OCI-LY3 (cell line): ENCODE data around the gene SPACA1.
"Not testable (repeated sequence)": the region's sequence is repeated elsewhere in the genome, so short reads cannot be mapped to it uniquely, and the experiment has no call there.

Experiments
- H2AFZ ChIP-seq: fragments of 200-600, 300-600 bp; shearing (Covaris generic); 2 replicates; pipeline ENCODE4 v1.6.0; 2014; ENCODE audit warnings: antibody characterized with exemption, low read depth, low read length
- H3K27ac ChIP-seq: fragments of 200-600, 300-600 bp; sonication (generic); 2 replicates; pipeline ENCODE4 v1.5.1; 2014; ENCODE audit warnings: mild to moderate bottlenecking, low read length, moderate library complexity, mixed read lengths
- H3K27me3 ChIP-seq: fragments of 200-600, 300-600 bp; sonication (generic); 2 replicates; pipeline ENCODE4 v1.6.1; 2014; ENCODE audit warnings: low read depth, low read length, mixed read lengths
- H3K36me3 ChIP-seq: fragments of 200-600, 300-600 bp; sonication (generic); replicated peaks from 2 replicates; pipeline ENCODE3; 2014; ENCODE audit warnings: low read depth, low read length, mixed read lengths
- H3K4me1 ChIP-seq: fragments of 300-600, 200-600 bp; sonication (generic); 2 replicates; pipeline ENCODE4 v1.6.1; 2014; ENCODE audit warnings: low read length, mixed read lengths
- H3K4me2 ChIP-seq: fragments of 200-600, 300-600 bp; sonication (generic); 2 replicates; pipeline ENCODE4 v1.6.1; 2014; ENCODE audit warnings: low read length, mixed read lengths
- H3K4me3 ChIP-seq: fragments of 300-600, 200-600 bp; sonication (generic); 2 replicates; pipeline ENCODE4 v1.5.1; 2014; ENCODE audit warnings: antibody characterized with exemption, mild to moderate bottlenecking, low read length, moderate library complexity
- H3K79me2 ChIP-seq: fragments of 300-600, 200-600 bp; shearing (Covaris generic); 2 replicates; pipeline ENCODE4 v1.6.1; 2014; ENCODE audit warnings: mild to moderate bottlenecking, low read length, mixed read lengths
- H3K9ac ChIP-seq: fragments of 300-600, 200-600 bp; shearing (Covaris generic); 2 replicates; pipeline ENCODE4 v1.6.0; 2014; ENCODE audit warnings: mild to moderate bottlenecking, low read length, moderate library complexity
- H3K9me3 ChIP-seq: fragments of 200-600, 300-600 bp; shearing (Covaris generic); 2 replicates; pipeline ENCODE4 v1.6.1; 2014; ENCODE audit warnings: low read length, mixed read lengths; ENCODE audit not compliant: insufficient read depth
- H4K20me1 ChIP-seq: fragments of 200-600, 300-600 bp; sonication (generic); 2 replicates; pipeline ENCODE4 v1.6.1; 2016; ENCODE audit warnings: low read length, mixed read lengths; ENCODE audit not compliant: insufficient read depth
- CTCF ChIP-seq: fragments of 200-600, 300-600 bp; sonication (generic); IDR thresholded peaks from 2 replicates; pipeline ENCODE4 v1.5.1; 2014; ENCODE audit warnings: antibody characterized with exemption, low read length, low read depth
- EZH2phosphoT487 ChIP-seq: fragments of 200-600 bp; shearing (Covaris generic); IDR thresholded peaks from 2 replicates; pipeline ENCODE4 v1.6.1; 2018; ENCODE audit warnings: antibody characterized with exemption, mixed run types, low read depth

Gene SPACA1, protein sequence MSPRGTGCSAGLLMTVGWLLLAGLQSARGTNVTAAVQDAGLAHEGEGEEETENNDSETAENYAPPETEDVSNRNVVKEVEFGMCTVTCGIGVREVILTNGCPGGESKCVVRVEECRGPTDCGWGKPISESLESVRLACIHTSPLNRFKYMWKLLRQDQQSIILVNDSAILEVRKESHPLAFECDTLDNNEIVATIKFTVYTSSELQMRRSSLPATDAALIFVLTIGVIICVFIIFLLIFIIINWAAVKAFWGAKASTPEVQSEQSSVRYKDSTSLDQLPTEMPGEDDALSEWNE

DNA sequence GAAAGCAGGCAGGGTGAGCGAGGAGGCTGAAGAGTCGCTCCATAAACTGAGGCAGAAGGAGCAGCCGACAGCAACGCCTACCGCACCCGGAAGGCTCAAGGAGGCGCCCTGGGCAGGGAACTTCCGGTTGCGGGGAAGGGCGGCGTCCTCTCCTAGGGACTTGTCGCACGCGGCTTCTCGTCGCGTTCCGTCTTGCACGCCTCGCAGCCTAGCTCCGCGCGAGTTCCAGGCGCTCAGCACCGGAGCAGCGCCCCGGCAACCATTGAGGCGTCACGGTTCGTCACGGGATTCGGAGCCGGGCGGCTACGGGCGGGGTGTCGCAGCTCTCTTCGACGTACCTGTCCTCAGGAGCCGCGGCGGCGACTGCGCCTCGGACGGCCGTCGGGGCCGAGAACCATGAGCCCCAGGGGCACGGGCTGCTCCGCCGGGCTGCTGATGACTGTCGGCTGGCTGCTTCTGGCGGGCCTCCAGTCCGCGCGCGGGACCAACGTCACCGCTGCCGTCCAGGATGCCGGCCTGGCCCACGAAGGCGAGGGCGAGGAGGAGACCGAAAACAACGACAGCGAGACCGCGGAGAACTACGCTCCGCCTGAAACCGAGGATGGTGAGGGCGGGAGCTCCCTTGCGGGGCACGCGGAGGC lies at the start of gene SPACA1:
TSS of gene SPACA1 (plus strand) at position 332 of the 641 bp plus-strand sequence. CDS start at position 397, 65 bp downstream.
- no peak within 1 kb of the TSS for H3K9ac ChIP-seq
- H3K9me3 ChIP-seq: no peaks in the 10 kb centered on the region
- no peaks in the 10 kb centered on the region for H4K20me1 ChIP-seq
- no peak for TF ChIP-seq EZH2phosphoT487
- no peak for TF ChIP-seq CTCF
- H3K27ac ChIP-seq: no peak within 1 kb of the TSS
- no peak within 1 kb of the TSS for H2AFZ ChIP-seq
- H3K27me3 ChIP-seq: no peaks in the 10 kb centered on the region
- H3K4me1 ChIP-seq: peaks cover 9% of the 10 kb centered on the region
- H3K4me2 ChIP-seq: no peak within 1 kb of the TSS
- no peaks in the 10 kb centered on the region for H3K79me2 ChIP-seq
- no peak within 1 kb of the TSS for H3K4me3 ChIP-seq
- H3K36me3 ChIP-seq: no peaks in the 10 kb centered on the region

DNA sequence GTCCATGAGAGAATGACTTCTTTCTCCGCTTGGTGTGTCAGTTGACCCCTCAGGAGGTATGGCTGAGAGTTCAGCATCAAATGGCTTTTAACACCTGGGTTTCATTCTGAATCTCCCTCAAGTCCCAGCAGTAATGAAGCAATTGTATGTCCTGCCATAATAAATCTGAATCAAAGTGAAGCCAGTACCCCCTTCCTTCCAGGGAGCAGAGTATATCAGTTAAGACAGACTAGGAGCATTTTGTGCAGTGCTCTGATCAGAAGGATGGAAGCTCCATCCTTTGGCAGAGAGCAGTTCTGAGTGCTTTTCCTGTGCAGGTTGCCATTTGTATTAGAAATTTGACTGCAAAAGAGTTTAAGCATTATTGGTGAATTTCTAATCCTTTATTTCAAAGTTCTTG lies 46.9 kb upstream of the SPACA1 start:
- no peak overlapping the region for H3K4me2 ChIP-seq
- no peaks in the 10 kb centered on the region for H4K20me1 ChIP-seq
- TF ChIP-seq CTCF (no peak), EZH2phosphoT487 (no peak)
- no peak overlapping the region for H3K4me3 ChIP-seq
- no peaks in the 10 kb centered on the region for H3K79me2 ChIP-seq
- H3K36me3 ChIP-seq: no peaks in the 10 kb centered on the region
- H3K9me3 ChIP-seq: no peaks in the 10 kb centered on the region
- H3K4me1 ChIP-seq: no peaks in the 10 kb centered on the region
- H3K27ac ChIP-seq: no peak overlapping the region
- no peaks in the 10 kb centered on the region for H3K27me3 ChIP-seq
- no peak overlapping the region for H3K9ac ChIP-seq
- H2AFZ ChIP-seq: no peak overlapping the region

- H3K79me2 ChIP-seq, H3K27me3 ChIP-seq, H4K20me1 ChIP-seq, H3K4me1 ChIP-seq, H3K27ac ChIP-seq, H3K36me3 ChIP-seq, H3K4me3 ChIP-seq, H2AFZ ChIP-seq, H3K9ac ChIP-seq, H3K4me2 ChIP-seq, H3K9me3 ChIP-seq: not testable (repeated sequence)
These were observed 46.4 kb upstream of the SPACA1 start for GRCh38 chr6:88001279-88001678.

GRCh38 chr6:88004707-88005106 lies 42.9 kb upstream of the SPACA1 start:
- H2AFZ ChIP-seq: no peak overlapping the region
- no peak overlapping the region for H3K27ac ChIP-seq
- no peak overlapping the region for H3K4me2 ChIP-seq
- H3K36me3 ChIP-seq: no peaks in the 10 kb centered on the region
- no peaks in the 10 kb centered on the region for H3K4me1 ChIP-seq
- no peaks in the 10 kb centered on the region for H3K79me2 ChIP-seq
- no peaks in the 10 kb centered on the region for H3K9me3 ChIP-seq
- no peaks in the 10 kb centered on the region for H4K20me1 ChIP-seq
- H3K9ac ChIP-seq: no peak overlapping the region
- H3K27me3 ChIP-seq: no peaks in the 10 kb centered on the region
- H3K4me3 ChIP-seq: no peak overlapping the region
- TF ChIP-seq EZH2phosphoT487 (no peak), CTCF (no peak)
